CD4-positive, alpha-beta memory T cell (primary cell): ENCODE data around the gene ERGIC3. TPM values are rescaled to one million over a fixed set of nuclear protein-coding genes. Genes with fewer than 3 reads are reported as not detected.

Experiments used
- CTCF ChIA-PET: fragments of 350-600 bp; sonication (Branson Sonifier 250); formaldehyde crosslinking; loops from one replicate; lab custom pipeline; 2021; ENCODE audit warnings: inconsistent platforms; ENCODE audit not compliant: partially characterized antibody; lab: Charles Lee
- POLR2A ChIA-PET: fragments of 350-600 bp; sonication (Branson Sonifier 250); formaldehyde crosslinking; loops from one replicate; lab custom pipeline; 2021; ENCODE audit not compliant: partially characterized antibody; lab: Charles Lee
- DNase-seq, 5 donors: peaks; one replicate each; pipeline versions ENCODE4 v3.0.0 to v3.0.0-alpha.2; 2020 to 2022; ENCODE audit warnings: mixed read lengths in 1 of 5
- H3K27ac ChIP-seq: one replicate; pipeline ENCODE4 v1.7.0; 2013; ENCODE audit warnings: low read depth, low read length
- H3K27me3 ChIP-seq: 2 replicates; pipeline ENCODE4 v1.7.0; 2013; ENCODE audit warnings: mild to moderate bottlenecking, low read length, moderate library complexity; ENCODE audit not compliant: insufficient read depth
- H3K36me3 ChIP-seq: 2 replicates; pipeline ENCODE4 v1.7.0; 2013; ENCODE audit warnings: mild to moderate bottlenecking, low read length, moderate library complexity; ENCODE audit not compliant: insufficient read depth
- H3K4me1 ChIP-seq: 2 replicates; pipeline ENCODE4 v1.7.0; 2013; ENCODE audit warnings: mild to moderate bottlenecking, low read length, moderate library complexity; ENCODE audit not compliant: insufficient read depth
- H3K4me3 ChIP-seq, 2 donors: one replicate each; pipeline ENCODE4 v1.7.0; 2013; ENCODE audit warnings: low read length in 2 of 2, mild to moderate bottlenecking in 1 of 2
- H3K9me3 ChIP-seq, 2 donors: one replicate each; pipeline ENCODE4 v1.7.0; 2013; ENCODE audit warnings: low read length in 2 of 2, control low read depth in 1 of 2; ENCODE audit not compliant: control insufficient read depth in 1 of 2
- H3K27ac Mint-ChIP-seq, 7 donors: one replicate each; pipeline ENCODE4 v1.8.0; 2020 to 2021; ENCODE audit warnings: mixed read lengths in 7 of 7, mild to moderate bottlenecking in 6 of 7, inconsistent platforms in 3 of 7, moderate library complexity in 3 of 7
- H3K27me3 Mint-ChIP-seq, 2 donors: one replicate each; pipeline ENCODE4 v1.8.0; 2020 to 2021; ENCODE audit warnings: mixed read lengths in 2 of 2
- H3K36me3 Mint-ChIP-seq, 2 donors: one replicate each; pipeline ENCODE4 v1.8.0; 2020 to 2021; ENCODE audit warnings: mixed read lengths in 2 of 2, inconsistent platforms in 1 of 2, mild to moderate bottlenecking in 1 of 2
- H3K4me1 Mint-ChIP-seq, 4 donors: one replicate each; pipeline ENCODE4 v1.8.0; 2020 to 2021; ENCODE audit warnings: mixed read lengths in 4 of 4, mild to moderate bottlenecking in 1 of 4
- H3K4me3 Mint-ChIP-seq, 8 donors: one replicate each; pipeline ENCODE4 v1.8.0; 2020 to 2021; ENCODE audit warnings: mixed read lengths in 8 of 8, mild to moderate bottlenecking in 7 of 8, moderate library complexity in 6 of 8, inconsistent platforms in 3 of 8
- H3K9me3 Mint-ChIP-seq, 8 donors: one replicate each; pipeline ENCODE4 v1.8.0; 2020 to 2021; ENCODE audit warnings: mixed read lengths in 8 of 8, mild to moderate bottlenecking in 5 of 8, inconsistent platforms in 3 of 8, moderate library complexity in 1 of 8
- intact Hi-C: fragments of 100-400 bp; cut with micrococcal nuclease; formaldehyde crosslinking; loops from one replicate; pipeline ENCODE4 v1.15.1; 2023
- polyA plus RNA-seq, 2 donors: library from polyadenylated mRNA; unstranded; fragments of 300-500 nt; fragmentation: Illumina TruSeq; gene quantifications; one replicate each; pipeline ENCODE4 v1.2.3, GENCODE V29; 2021
- total RNA-seq, 2 experiments: library from RNA; stranded (reverse); gene quantifications; one replicate each; pipeline ENCODE4 v1.2.3, GENCODE V29; 2021

Gene ERGIC3
- total and polyA plus RNA-seq, 4 experiments from 2014 or later: 134 to 151 (median 142) TPM

DNA sequence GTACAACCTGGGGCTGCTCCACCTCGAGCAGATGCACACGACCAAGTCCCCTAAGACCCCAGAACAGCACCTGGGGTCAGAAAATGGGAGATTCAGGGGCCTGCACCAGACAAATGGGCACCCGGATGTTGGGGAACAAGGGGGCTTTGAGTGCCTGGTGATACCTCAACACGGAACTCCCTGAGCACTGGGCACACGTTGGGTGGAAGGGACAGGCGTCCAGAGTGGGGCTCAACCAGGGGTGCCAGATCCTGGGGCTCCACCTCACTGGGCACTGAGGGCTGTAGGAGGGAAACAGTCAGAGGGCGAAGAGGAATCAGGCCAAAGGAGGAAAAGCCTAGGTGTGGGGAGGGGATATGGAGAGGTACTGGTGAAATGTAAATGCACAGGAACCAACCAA is 40.3 kb downstream of the ERGIC3 start:
- no peak overlapping the region for H3K27ac Mint-ChIP-seq
- H3K9me3 Mint-ChIP-seq: peaks cover 0 to 12% (median 10%) of the 10 kb centered on the region in 8 donors
- no peak for DNase-seq
- H3K27me3 Mint-ChIP-seq: peaks cover 0 to 2% of the 10 kb centered on the region in 2 donors
- Histone ChIP-seq H3K27me3 (no peaks in the 10 kb centered on the region), H3K27ac (no peak overlapping the region), H3K4me1 (no peaks in the 10 kb centered on the region), H3K4me3 (no peak overlapping the region), H3K9me3 (no peaks in the 10 kb centered on the region), H3K36me3 (no peaks in the 10 kb centered on the region)
- ChIA-PET POLR2A (no interaction called here), CTCF (interaction anchor here (1.0 to 1.4 kb wide), 2 partner anchors 19 to 143 kb away, joined by 3 read pairs; no protein-coding TSS in a partner anchor)
- no peaks in the 10 kb centered on the region for H3K36me3 Mint-ChIP-seq
- no peaks in the 10 kb centered on the region for H3K4me1 Mint-ChIP-seq
- intact Hi-C loops: no loop called here
- H3K4me3 Mint-ChIP-seq: no peak overlapping the region

DNA sequence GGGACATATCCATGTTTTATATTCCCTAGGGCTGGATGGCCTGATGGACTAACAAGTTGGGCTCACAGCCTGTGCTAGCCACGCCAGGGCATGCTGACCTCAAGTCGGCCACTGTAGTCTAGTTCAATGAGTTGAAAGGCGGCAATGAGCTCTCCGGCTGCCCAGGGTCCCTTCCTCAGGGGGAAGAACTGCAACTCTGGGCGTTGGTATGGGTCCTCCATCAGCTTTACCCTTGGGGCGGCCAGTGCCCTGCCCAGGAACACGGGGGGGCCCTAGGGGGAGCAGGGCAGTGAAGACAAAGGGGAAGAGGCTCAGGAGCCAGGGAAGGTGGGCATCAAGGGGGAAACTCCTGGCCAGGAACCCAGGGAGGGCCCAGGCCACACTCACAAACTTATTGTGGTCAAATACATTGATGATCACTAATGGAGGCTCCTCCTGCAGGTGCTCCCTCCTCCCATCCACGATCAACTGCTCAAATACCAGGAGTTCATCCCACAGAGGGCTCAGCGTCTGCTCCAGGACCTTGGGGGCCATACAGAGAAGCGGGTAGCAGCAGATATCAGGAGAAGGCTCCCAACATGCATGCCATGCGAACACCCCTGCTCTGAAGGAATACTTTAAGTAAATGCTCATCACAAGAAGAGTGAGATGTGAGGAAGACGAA is 41.0 kb downstream of the ERGIC3 start:
- intact Hi-C loops: no loop called here
- Mint-ChIP-seq H3K27me3 (peaks cover 0 to 2% of the 10 kb centered on the region in 2 donors), H3K27ac (no peak overlapping the region), H3K9me3 (peaks cover 0 to 12% (median 10%) of the 10 kb centered on the region in 8 donors), H3K4me3 (no peak overlapping the region), H3K4me1 (no peaks in the 10 kb centered on the region), H3K36me3 (no peaks in the 10 kb centered on the region)
- H3K27ac ChIP-seq: no peak overlapping the region
- no peaks in the 10 kb centered on the region for H3K4me1 ChIP-seq
- ChIA-PET POLR2A (no interaction called here), CTCF (no interaction called here)
- no peaks in the 10 kb centered on the region for H3K36me3 ChIP-seq
- H3K9me3 ChIP-seq: no peaks in the 10 kb centered on the region
- no peaks in the 10 kb centered on the region for H3K27me3 ChIP-seq
- no peak for DNase-seq
- no peak overlapping the region for H3K4me3 ChIP-seq

DNA sequence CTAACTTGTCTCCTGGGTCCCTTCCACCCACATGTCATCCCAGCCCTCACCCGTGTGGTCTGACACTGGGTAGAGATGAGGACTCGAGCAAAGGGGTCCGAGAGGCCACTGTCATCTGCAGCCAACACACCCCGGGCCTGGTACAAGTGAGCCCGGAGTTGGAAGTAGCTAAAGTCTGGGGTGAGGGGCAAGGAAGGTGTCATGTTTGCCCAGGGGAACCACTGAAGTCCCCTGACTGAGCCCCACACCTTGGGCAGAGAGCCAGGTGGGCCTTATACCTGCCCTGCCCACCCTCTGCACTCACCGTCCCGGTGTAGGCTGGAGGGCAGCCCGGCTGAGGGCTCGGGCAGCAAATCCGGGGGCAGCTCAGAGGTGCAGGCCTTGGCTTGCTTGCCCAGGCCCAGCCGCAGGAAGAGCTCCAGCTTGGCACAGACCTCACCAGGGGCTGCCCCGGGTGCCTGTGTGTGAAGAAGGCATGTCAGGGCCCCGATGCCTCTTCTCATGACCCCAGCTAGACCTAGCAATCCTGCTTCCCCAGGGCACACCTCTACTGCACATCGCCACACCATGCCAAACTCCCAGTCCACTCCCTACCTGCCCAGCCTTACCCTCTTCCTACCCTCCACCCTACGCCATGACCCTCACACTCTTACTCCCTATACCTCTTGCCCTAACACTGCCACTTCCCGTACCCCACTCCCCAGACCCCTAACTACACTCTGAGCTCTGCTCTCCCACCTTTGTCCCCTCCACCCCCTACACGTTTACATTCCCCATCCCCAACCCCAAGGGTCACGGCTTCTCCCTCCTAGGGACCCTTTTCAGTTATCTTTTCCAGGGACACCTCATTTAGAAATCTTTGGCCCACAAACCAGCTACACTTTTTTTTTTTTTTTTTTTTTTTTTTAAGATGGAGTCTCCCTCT is 42.0 kb downstream of the ERGIC3 start:
- Mint-ChIP-seq H3K9me3 (peaks cover 0 to 12% (median 10%) of the 10 kb centered on the region in 8 donors), H3K27ac (no peak overlapping the region), H3K36me3 (no peaks in the 10 kb centered on the region), H3K4me3 (no peak overlapping the region), H3K4me1 (no peaks in the 10 kb centered on the region), H3K27me3 (peaks cover 0 to 2% of the 10 kb centered on the region in 2 donors)
- POLR2A ChIA-PET: no interaction called here
- intact Hi-C loops: no loop called here
- Histone ChIP-seq H3K4me1 (no peaks in the 10 kb centered on the region), H3K27ac (no peak overlapping the region), H3K4me3 (no peak overlapping the region), H3K36me3 (no peaks in the 10 kb centered on the region), H3K9me3 (no peaks in the 10 kb centered on the region), H3K27me3 (no peaks in the 10 kb centered on the region)
- DNase-seq: no peak
- CTCF ChIA-PET: no interaction called here

DNA sequence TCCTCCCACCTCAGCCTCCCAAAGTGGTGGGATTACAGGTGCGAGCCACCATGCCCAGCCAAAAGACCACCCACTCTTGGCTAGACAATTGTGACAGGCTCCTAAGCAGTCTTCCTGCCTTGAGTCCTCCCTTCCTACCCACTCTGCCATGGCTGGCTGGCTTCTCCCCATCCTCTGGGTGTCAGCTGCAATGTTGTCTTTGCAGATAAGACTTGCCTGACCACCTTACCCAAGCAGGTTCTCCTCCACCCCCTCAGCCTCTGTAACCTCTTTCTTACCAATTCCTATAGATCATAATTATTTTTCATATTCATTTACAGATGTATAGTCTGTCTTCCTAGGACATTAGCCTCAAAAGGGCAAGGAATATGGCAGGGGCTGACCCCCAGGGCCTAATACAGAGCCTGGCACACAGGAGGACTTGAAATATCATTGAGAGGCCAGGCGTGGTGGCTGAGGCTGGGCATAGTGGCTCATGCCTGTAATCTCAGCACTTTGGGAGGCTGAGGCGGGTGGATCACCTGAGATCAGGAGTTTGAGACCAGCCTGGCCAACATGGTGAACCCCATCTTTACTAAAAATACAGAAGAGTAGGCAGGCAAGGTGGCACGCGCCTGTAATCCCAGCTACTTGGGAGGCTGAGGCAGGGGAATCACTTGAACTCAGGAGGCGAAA is 45.0 kb downstream of the ERGIC3 start:
- H3K36me3 ChIP-seq: no peaks in the 10 kb centered on the region
- Mint-ChIP-seq H3K4me3 (no peak overlapping the region), H3K9me3 (peaks cover 0 to 3% (median under 1%) of the 10 kb centered on the region in 8 donors), H3K27ac (no peak overlapping the region), H3K4me1 (no peaks in the 10 kb centered on the region), H3K27me3 (peaks cover 0 to 2% of the 10 kb centered on the region in 2 donors), H3K36me3 (no peaks in the 10 kb centered on the region)
- no peaks in the 10 kb centered on the region for H3K4me1 ChIP-seq
- CTCF ChIA-PET: interaction anchor here (1.2 kb wide), 1 partner anchor 14 kb away, joined by 4 read pairs; no protein-coding TSS in a partner anchor
- H3K4me3 ChIP-seq: no peak overlapping the region
- H3K27me3 ChIP-seq: no peaks in the 10 kb centered on the region
- no peak for DNase-seq
- no peak overlapping the region for H3K27ac ChIP-seq
- POLR2A ChIA-PET: no interaction called here
- H3K9me3 ChIP-seq: no peaks in the 10 kb centered on the region
- intact Hi-C loops: no loop called here

DNA sequence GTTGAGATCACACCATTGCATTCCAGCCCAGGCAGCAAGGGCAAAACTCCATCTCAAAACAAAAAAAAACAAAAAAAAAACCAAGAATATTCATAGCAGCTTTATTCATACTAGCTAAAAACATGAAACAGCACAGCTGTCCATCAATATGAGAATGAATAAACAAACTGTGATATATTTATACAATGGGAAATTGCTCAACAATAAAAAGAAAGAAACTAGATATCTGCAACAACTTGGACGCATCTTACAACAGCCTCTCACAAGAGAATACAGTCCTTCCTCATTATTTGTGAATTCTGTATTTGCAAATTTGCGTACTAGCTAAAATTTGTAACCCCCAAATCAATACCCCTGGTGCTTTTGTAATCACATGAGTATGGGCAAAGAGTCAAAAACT is 45.6 kb downstream of the ERGIC3 start:
- Histone ChIP-seq H3K4me3 (no peak overlapping the region), H3K9me3 (no peaks in the 10 kb centered on the region), H3K27ac (no peak overlapping the region), H3K27me3 (no peaks in the 10 kb centered on the region), H3K36me3 (no peaks in the 10 kb centered on the region), H3K4me1 (no peaks in the 10 kb centered on the region)
- no peak overlapping the region for H3K4me3 Mint-ChIP-seq
- peaks cover 0 to under 1% (median 0%) of the 10 kb centered on the region in 8 donors for H3K9me3 Mint-ChIP-seq
- no peaks in the 10 kb centered on the region for H3K36me3 Mint-ChIP-seq
- no peak for DNase-seq
- H3K27me3 Mint-ChIP-seq: peaks cover 0 to under 1% of the 10 kb centered on the region in 2 donors
- ChIA-PET POLR2A (no interaction called here), CTCF (interaction anchor here (0.6 to 1.2 kb wide), 2 partner anchors 14 to 61 kb away, joined by 3 to 4 read pairs; no protein-coding TSS in a partner anchor)
- intact Hi-C loops: no loop called here
- H3K27ac Mint-ChIP-seq: no peak overlapping the region
- H3K4me1 Mint-ChIP-seq: no peaks in the 10 kb centered on the region

DNA sequence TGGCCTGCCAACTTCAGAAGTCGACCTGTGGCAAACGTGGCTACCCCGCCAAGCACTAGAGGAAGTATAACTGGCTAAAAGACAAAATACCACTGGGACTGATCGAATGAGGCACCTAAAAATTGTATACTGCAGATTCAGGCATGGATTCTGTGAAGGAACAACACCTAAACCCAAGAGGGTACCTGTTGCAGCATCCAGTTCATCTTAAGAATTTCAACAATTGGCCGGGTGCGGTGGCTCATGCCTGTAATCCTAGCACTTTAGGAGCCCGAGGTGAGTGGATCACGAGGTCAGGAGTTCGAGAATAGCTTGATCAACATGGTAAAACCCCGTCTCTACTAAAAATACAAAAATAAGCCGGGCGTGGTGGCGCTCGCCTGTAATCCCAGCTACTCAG is 46.5 kb downstream of the ERGIC3 start:
- H3K36me3 ChIP-seq: no peaks in the 10 kb centered on the region
- H3K4me3 Mint-ChIP-seq: no peak overlapping the region
- ChIA-PET POLR2A (no interaction called here), CTCF (no interaction called here)
- no peaks in the 10 kb centered on the region for H3K27me3 Mint-ChIP-seq
- H3K27ac ChIP-seq: no peak overlapping the region
- intact Hi-C loops: no loop called here
- no peaks in the 10 kb centered on the region for H3K9me3 ChIP-seq
- no peaks in the 10 kb centered on the region for H3K36me3 Mint-ChIP-seq
- H3K27ac Mint-ChIP-seq: no peak overlapping the region
- no peaks in the 10 kb centered on the region for H3K4me1 ChIP-seq
- DNase-seq: no peak
- no peaks in the 10 kb centered on the region for H3K9me3 Mint-ChIP-seq
- no peaks in the 10 kb centered on the region for H3K27me3 ChIP-seq
- H3K4me1 Mint-ChIP-seq: no peaks in the 10 kb centered on the region
- no peak overlapping the region for H3K4me3 ChIP-seq
